CD14-positive monocyte (primary cell): ENCODE data around the gene S1PR2. TPM values are rescaled to one million over a fixed set of nuclear protein-coding genes. Genes with fewer than 3 reads are reported as not detected.

Source experiments
- DNase-seq, 3 donors: peaks; one replicate each; pipeline ENCODE4 v3.0.0-alpha.2; 2011 to 2022
- H2AFZ ChIP-seq: 2 replicates; pipeline ENCODE4 v1.6.0; 2012; ENCODE audit warnings: mild to moderate bottlenecking, low read depth, low read length, inconsistent platforms; ENCODE audit not compliant: insufficient read depth, poor library complexity, severe bottlenecking
- H3K27ac ChIP-seq, 2 donors: 1 replicate in 1 of 2; 2 replicates in 1 of 2; pipeline ENCODE4 v1.5.1; 2012 to 2013; ENCODE audit warnings: low read length in 2 of 2, control low read depth in 1 of 2, inconsistent platforms in 1 of 2, low read depth in 1 of 2, mild to moderate bottlenecking in 1 of 2
- H3K27me3 ChIP-seq, 2 donors: one replicate each; pipeline versions ENCODE4 v1.6.0 to v1.6.1; 2011 to 2013; ENCODE audit warnings: low read length in 2 of 2; ENCODE audit not compliant: control insufficient read depth in 2 of 2, insufficient read depth in 2 of 2
- H3K36me3 ChIP-seq, 2 donors: replicated peaks in 1 of 2; 1 replicate in 1 of 2; 2 replicates in 1 of 2; pipeline versions ENCODE4 v1.5.1 to v1.6.1; 2012 to 2013; ENCODE audit warnings: low read length in 2 of 2, control low read depth in 1 of 2, inconsistent platforms in 1 of 2, mild to moderate bottlenecking in 1 of 2; ENCODE audit not compliant: insufficient read depth in 2 of 2, control insufficient read depth in 1 of 2
- H3K4me1 ChIP-seq, 2 donors: 1 replicate in 1 of 2; 2 replicates in 1 of 2; pipeline versions ENCODE4 v1.5.1 to v1.6.1; 2012 to 2013; ENCODE audit warnings: low read length in 2 of 2, control low read depth in 1 of 2, inconsistent platforms in 1 of 2, mild to moderate bottlenecking in 1 of 2, moderate library complexity in 1 of 2; ENCODE audit not compliant: insufficient read depth in 2 of 2, control insufficient read depth in 1 of 2
- H3K4me2 ChIP-seq: replicated peaks from 2 replicates; pipeline ENCODE3; 2012; ENCODE audit warnings: low read length, moderate library complexity, mild to moderate bottlenecking; ENCODE audit not compliant: poor library complexity, severe bottlenecking; ENCODE audit errors: extremely low read depth
- H3K4me3 ChIP-seq, 3 experiments: fragments of 200-600 bp in 1 of 3; sonication (generic) in 1 of 3; replicated peaks in 1 of 3; 1 replicate in 2 of 3; 2 replicates in 1 of 3; pipeline ENCODE4 v1.5.1; 2011 to 2013; ENCODE audit warnings: low read length in 3 of 3, mild to moderate bottlenecking in 3 of 3, control low read depth in 2 of 3, low read depth in 2 of 3, inconsistent platforms in 1 of 3, moderate library complexity in 1 of 3
- H3K79me2 ChIP-seq: 2 replicates; pipeline ENCODE4 v1.6.0; 2012; ENCODE audit warnings: mild to moderate bottlenecking, control low read depth, inconsistent platforms, low read length, moderate library complexity; ENCODE audit not compliant: insufficient read depth
- H3K9ac ChIP-seq: 2 replicates; pipeline ENCODE4 v1.6.0; 2017; ENCODE audit warnings: low read length, mild to moderate bottlenecking; ENCODE audit not compliant: insufficient read depth, poor library complexity, severe bottlenecking
- H3K9me3 ChIP-seq, 2 donors: replicated peaks in 1 of 2; 1 replicate in 1 of 2; 2 replicates in 1 of 2; pipeline versions ENCODE4 v1.5.1 to v1.6.1; 2012 to 2013; ENCODE audit warnings: low read length in 2 of 2, control low read depth in 1 of 2; ENCODE audit not compliant: control insufficient read depth in 1 of 2, insufficient read depth in 1 of 2
- H4K20me1 ChIP-seq: 2 replicates; pipeline ENCODE4 v1.6.0; 2012; ENCODE audit warnings: mild to moderate bottlenecking, low read length, control low read depth, moderate library complexity; ENCODE audit not compliant: insufficient read depth
- H3K27ac Mint-ChIP-seq, 7 donors: one replicate each; pipeline ENCODE4 v1.8.0; 2020; ENCODE audit warnings: mild to moderate bottlenecking in 7 of 7, mixed read lengths in 7 of 7, moderate library complexity in 6 of 7, inconsistent platforms in 2 of 7
- H3K27me3 Mint-ChIP-seq, 3 donors: one replicate each; pipeline ENCODE4 v1.8.0; 2021 to 2022; ENCODE audit warnings: low read depth in 3 of 3, mild to moderate bottlenecking in 3 of 3, mixed read lengths in 3 of 3, moderate library complexity in 3 of 3, inconsistent platforms in 1 of 3
- H3K36me3 Mint-ChIP-seq, 2 donors: one replicate each; pipeline ENCODE4 v1.8.0; 2020; ENCODE audit warnings: mixed read lengths in 2 of 2, inconsistent platforms in 1 of 2, mild to moderate bottlenecking in 1 of 2
- H3K4me1 Mint-ChIP-seq: one replicate; pipeline ENCODE4 v1.8.0; 2020; ENCODE audit warnings: mild to moderate bottlenecking, mixed read lengths
- H3K4me3 Mint-ChIP-seq, 2 donors: one replicate each; pipeline ENCODE4 v1.8.0; 2020; ENCODE audit warnings: mild to moderate bottlenecking in 2 of 2, mixed read lengths in 2 of 2, moderate library complexity in 1 of 2
- H3K9me3 Mint-ChIP-seq, 7 donors: one replicate each; pipeline ENCODE4 v1.8.0; 2020 to 2022; ENCODE audit warnings: mixed read lengths in 7 of 7, mild to moderate bottlenecking in 6 of 7, moderate library complexity in 6 of 7, inconsistent platforms in 2 of 7
- WGBS: methylation state at CpG from one replicate; pipeline ENCODE4 v1.1.5; 2013; ENCODE audit warnings: missing lambda C conversion rate; ENCODE audit not compliant: insufficient coverage; 5-methylcytosine and 5-hydroxymethylcytosine counted together
- intact Hi-C, 2 donors: fragments of 100-400 bp; cut with micrococcal nuclease; formaldehyde crosslinking; loops; one replicate each; pipeline versions ENCODE4 v1.15.0 to v1.15.1; 2023
- polyA plus RNA-seq, 3 donors: library from polyadenylated mRNA; depleted of rRNA in 1 of 3; unstranded in 2 of 3; stranded (reverse) in 1 of 3; fragments of 300-500 nt in 2 of 3; fragments of >200 nt in 1 of 3; fragmentation: Illumina TruSeq in 2 of 3; gene quantifications; 1 replicate in 2 of 3; 2 replicates in 1 of 3; pipeline ENCODE4 v1.2.3, GENCODE V29; 2012 to 2021
- TF ChIP-seq, protein P1 (sequence below): fragments of 200-600 bp; IDR thresholded peaks from one replicate; pipeline ENCODE4 v1.8.0; 2022; ENCODE audit warnings: antibody characterized with exemption, mild to moderate bottlenecking

Gene S1PR2
- polyA plus RNA-seq, 3 donors, result 0.40 to 2.0 (median 0.55) TPM

- intact Hi-C loops, result no loop called here
- H3K27me3 Mint-ChIP-seq, result peaks cover 9 to 31% (median 30%) of the 10 kb centered on the region in 3 donors
Observed at GRCh38 chr19:10231612-10232228, 589 bp upstream of the S1PR2 start.

DNA sequence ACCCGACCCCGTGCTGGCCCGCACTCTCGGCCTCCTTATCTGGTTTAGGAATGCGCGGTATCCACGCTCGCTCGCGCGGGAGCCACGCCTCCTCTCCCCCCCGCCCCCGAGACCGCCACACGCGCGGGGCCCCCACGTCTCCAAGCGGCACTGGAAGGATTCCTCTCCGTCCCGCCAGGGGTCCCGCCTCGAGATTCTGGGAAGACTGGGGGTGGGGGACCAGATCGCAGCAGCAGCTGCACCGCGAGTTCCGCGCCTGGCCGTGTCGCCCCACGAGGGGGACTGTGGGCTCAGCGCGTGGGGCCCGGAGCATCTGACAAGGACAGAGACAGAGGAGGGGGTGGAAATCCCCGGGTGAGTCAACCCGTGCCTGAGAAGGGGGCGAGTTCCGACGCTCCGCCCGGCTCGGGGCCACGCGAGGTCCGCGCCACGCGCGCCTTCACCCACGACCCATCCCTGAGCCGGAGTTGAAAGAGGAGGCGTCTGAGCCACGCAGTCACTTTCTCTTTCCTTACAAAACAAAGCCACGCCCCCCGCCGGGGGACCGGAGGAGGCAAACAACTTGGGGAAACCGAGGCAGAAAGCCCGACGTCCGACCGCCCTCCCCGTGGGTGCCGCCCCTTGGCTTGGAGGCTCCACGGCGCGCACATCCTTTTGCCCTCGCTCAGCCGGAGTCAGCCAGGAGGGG is 814 bp downstream of the S1PR2 start:
- WGBS, result under 1% methylated on average over 44 of the region's 70 CpGs

More at GRCh38 chr19:10231612-10232228, 589 bp upstream of the S1PR2 start:
- peaks cover 27 to 46% of the 10 kb centered on the region in 2 donors for H3K4me1 ChIP-seq
- peak overlapping the region in 2 of 7 donors; percentile 36 to 77 for H3K27ac Mint-ChIP-seq
- no peaks in the 10 kb centered on the region for H3K9me3 Mint-ChIP-seq
- H3K27ac ChIP-seq, result no peak overlapping the region
- WGBS, result 81% methylated on average over 7 of the region's 8 CpGs
- H3K36me3 ChIP-seq, result no peaks in the 10 kb centered on the region
- DNase-seq, result no peak
- H3K27me3 ChIP-seq, result peaks cover 0 to 18% of the 10 kb centered on the region in 2 donors
- peaks cover 0 to 6% of the 10 kb centered on the region in 2 donors for H3K9me3 ChIP-seq
- TF ChIP-seq, protein P1, sequence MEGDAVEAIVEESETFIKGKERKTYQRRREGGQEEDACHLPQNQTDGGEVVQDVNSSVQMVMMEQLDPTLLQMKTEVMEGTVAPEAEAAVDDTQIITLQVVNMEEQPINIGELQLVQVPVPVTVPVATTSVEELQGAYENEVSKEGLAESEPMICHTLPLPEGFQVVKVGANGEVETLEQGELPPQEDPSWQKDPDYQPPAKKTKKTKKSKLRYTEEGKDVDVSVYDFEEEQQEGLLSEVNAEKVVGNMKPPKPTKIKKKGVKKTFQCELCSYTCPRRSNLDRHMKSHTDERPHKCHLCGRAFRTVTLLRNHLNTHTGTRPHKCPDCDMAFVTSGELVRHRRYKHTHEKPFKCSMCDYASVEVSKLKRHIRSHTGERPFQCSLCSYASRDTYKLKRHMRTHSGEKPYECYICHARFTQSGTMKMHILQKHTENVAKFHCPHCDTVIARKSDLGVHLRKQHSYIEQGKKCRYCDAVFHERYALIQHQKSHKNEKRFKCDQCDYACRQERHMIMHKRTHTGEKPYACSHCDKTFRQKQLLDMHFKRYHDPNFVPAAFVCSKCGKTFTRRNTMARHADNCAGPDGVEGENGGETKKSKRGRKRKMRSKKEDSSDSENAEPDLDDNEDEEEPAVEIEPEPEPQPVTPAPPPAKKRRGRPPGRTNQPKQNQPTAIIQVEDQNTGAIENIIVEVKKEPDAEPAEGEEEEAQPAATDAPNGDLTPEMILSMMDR, result no peak
- peak overlapping the region; percentile 81 for H3K9ac ChIP-seq
- H3K4me3 Mint-ChIP-seq, result peak overlapping the region; percentile 70 to 71
- H3K4me2 ChIP-seq, result peak overlapping the region; percentile 88
- H3K79me2 ChIP-seq, result no peaks in the 10 kb centered on the region
- no peaks in the 10 kb centered on the region for H3K36me3 Mint-ChIP-seq
- H3K4me3 ChIP-seq, result peak overlapping the region; percentile 69 to 89 (median 80)
- H2AFZ ChIP-seq, result peak overlapping the region; percentile 87
- peaks cover 27% of the 10 kb centered on the region for H3K4me1 Mint-ChIP-seq
- H4K20me1 ChIP-seq, result no peaks in the 10 kb centered on the region

More for the DNA sequence above, 814 bp downstream of the S1PR2 start:
- TF ChIP-seq, protein P1, result no peak
- H4K20me1 ChIP-seq, result no peaks in the 10 kb centered on the region
- peak overlapping the region in 1 of 2 donors; percentile 72 for H3K27ac ChIP-seq
- Mint-ChIP-seq H3K4me3 (peak overlapping the region; percentile 88 to 92), H3K27ac (peak overlapping the region in 4 of 7 donors; percentile 30 to 55 (median 40)), H3K4me1 (peaks cover 17% of the 10 kb centered on the region), H3K27me3 (peaks cover 9 to 32% (median 31%) of the 10 kb centered on the region in 3 donors), H3K9me3 (no peaks in the 10 kb centered on the region), H3K36me3 (no peaks in the 10 kb centered on the region)
- peaks cover 16 to 35% of the 10 kb centered on the region in 2 donors for H3K4me1 ChIP-seq
- intact Hi-C loops, result no loop called here
- H3K4me2 ChIP-seq, result peak overlapping the region; percentile 88
- peak overlapping the region; percentile 69 to 89 (median 80) for H3K4me3 ChIP-seq
- no peaks in the 10 kb centered on the region for H3K79me2 ChIP-seq
- peak overlapping the region; percentile 81 for H3K9ac ChIP-seq
- H3K27me3 ChIP-seq, result peaks cover 0 to 18% of the 10 kb centered on the region in 2 donors
- no peaks in the 10 kb centered on the region for H3K36me3 ChIP-seq
- peak; percentile 54 to 84 (median 74) for DNase-seq
- H2AFZ ChIP-seq, result peak overlapping the region; percentile 87
- peaks cover 0 to 6% of the 10 kb centered on the region in 2 donors for H3K9me3 ChIP-seq
